ENCODE data around the gene USP2. TPM values are rescaled to one million over a fixed set of nuclear protein-coding genes. Genes with fewer than 3 reads are reported as not detected.

Gene USP2
- total RNA-seq, 1 donor from 2014 or later: 6.7 TPM

DNA sequence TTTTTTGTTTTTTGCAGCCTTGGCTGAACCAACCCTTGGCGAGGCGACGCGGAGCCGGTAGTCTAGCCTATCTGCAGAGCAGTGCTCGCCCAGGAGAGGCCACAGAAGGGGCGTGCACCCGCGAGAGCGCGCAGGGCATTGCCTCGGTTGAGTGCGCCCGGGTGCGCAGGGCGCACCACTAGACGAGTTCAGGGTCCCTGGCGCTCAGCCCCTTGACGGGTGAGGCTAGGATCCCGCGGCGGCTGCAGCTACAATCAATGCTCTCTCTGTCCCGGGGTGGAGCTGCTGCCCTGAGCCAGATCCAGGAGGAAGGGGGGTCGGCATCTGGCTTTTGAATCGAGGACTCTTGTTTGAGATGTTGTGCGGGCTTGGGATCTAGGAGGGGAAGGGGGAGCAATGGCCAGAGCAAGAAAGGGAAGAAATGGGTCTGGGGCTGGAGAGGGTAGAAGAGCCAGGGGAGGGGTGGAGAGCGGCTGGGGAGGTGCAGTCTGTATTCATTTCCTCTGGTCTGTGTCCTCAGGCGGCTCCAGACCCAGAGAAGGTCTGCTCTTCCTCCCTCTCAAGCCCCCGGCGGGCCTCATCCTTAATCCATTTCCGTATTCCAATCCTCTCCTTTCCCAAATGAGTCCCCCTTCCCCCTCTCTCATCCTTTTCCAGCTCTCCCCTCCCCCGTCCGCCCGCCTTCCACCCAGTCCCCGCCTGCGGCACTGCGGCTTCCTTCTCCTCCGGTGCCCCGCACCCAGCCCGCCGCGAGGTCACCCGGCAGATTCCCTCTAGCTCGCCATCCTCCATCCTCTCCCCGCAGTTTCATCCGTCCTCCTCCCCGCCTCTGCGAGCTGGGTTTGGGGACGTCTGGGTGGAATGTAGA, 40.7 kb upstream of the USP2 start:
- Histone ChIP-seq H3K4me2 (ENCODE audit: low read length) (peak overlapping the region; percentile 99), H3K36me3 (ENCODE audit: insufficient read depth, low read length) (peaks cover 8% of the 10 kb centered on the region), H3K9ac (ENCODE audit: low read length) (peak overlapping the region; percentile 89), H3K9me3 (ENCODE audit: insufficient read depth, low read depth, low read length) (peaks cover 14% of the 10 kb centered on the region), H3K4me3 (ENCODE audit: insufficient read depth, low read depth, low read length) (peak overlapping the region; percentile 86), H4K20me1 (ENCODE audit: insufficient read depth, low read length) (peaks cover 30% of the 10 kb centered on the region), H3K4me1 (ENCODE audit: insufficient read depth, low read length) (peaks cover 39% of the 10 kb centered on the region), H3K27ac (ENCODE audit: low read depth, low read length) (peak overlapping the region; percentile 52), H2AFZ (ENCODE audit: low read depth, low read length) (peak overlapping the region; percentile 83), H3K79me2 (ENCODE audit: insufficient read depth, low read length) (peaks cover 43% of the 10 kb centered on the region), H3K27me3 (ENCODE audit: insufficient read depth, low read length) (no peaks in the 10 kb centered on the region)
- Mint-ChIP-seq H3K4me3 (ENCODE audit: unreplicated experiment) (peak overlapping the region; percentile 90), H3K27ac (ENCODE audit: unreplicated experiment) (peak overlapping the region; percentile 29), H3K9me3 (ENCODE audit: unreplicated experiment) (no peaks in the 10 kb centered on the region), H3K27me3 (ENCODE audit: low read depth, unreplicated experiment) (peaks cover 11% of the 10 kb centered on the region), H3K36me3 (ENCODE audit: low read depth, unreplicated experiment) (peaks cover 21% of the 10 kb centered on the region), H3K4me1 (ENCODE audit: low read depth, unreplicated experiment) (peaks cover 12% of the 10 kb centered on the region)
- no peak for DNase-seq (ENCODE audit: low read depth)
- TF ChIP-seq, protein P1, sequence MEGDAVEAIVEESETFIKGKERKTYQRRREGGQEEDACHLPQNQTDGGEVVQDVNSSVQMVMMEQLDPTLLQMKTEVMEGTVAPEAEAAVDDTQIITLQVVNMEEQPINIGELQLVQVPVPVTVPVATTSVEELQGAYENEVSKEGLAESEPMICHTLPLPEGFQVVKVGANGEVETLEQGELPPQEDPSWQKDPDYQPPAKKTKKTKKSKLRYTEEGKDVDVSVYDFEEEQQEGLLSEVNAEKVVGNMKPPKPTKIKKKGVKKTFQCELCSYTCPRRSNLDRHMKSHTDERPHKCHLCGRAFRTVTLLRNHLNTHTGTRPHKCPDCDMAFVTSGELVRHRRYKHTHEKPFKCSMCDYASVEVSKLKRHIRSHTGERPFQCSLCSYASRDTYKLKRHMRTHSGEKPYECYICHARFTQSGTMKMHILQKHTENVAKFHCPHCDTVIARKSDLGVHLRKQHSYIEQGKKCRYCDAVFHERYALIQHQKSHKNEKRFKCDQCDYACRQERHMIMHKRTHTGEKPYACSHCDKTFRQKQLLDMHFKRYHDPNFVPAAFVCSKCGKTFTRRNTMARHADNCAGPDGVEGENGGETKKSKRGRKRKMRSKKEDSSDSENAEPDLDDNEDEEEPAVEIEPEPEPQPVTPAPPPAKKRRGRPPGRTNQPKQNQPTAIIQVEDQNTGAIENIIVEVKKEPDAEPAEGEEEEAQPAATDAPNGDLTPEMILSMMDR (IDR thresholded peaks at IDR 0.05; ENCODE audit: insufficient read depth, low read depth, low read length): no peak
- no peak for TF ChIP-seq EZH2 (IDR thresholded peaks at IDR 0.05; ENCODE audit: insufficient read depth, low read length)
- FAIRE-seq: no peak

DNA sequence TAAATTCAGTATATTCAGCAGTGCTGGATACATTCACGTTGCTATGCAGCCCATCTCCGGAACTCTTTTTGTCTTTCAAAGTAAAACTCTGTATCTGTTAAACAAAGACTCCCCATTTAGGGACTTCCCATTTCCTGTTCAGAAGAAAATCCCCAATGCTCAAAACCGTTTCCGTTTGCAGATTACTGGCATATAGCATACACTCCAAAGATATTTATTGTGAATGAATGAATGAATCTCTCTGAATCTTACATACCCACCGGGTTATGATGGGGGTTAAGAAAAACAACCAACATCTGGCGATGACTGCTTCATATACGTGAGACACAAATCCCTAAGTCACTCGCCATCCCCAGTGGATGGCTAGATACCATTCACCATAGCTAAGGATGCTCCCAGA, 39.9 kb upstream of the USP2 start:
- no peak for DNase-seq (ENCODE audit: low read depth)
- FAIRE-seq: peak; percentile 20
- H3K27ac Mint-ChIP-seq (ENCODE audit: unreplicated experiment): no peak overlapping the region

More for the DNA sequence above, 39.9 kb upstream of the USP2 start:
- peaks cover 16% of the 10 kb centered on the region for H3K4me1 Mint-ChIP-seq (ENCODE audit: low read depth, unreplicated experiment)
- peaks cover 11% of the 10 kb centered on the region for H3K27me3 Mint-ChIP-seq (ENCODE audit: low read depth, unreplicated experiment)
- peaks cover 8% of the 10 kb centered on the region for H3K36me3 ChIP-seq (ENCODE audit: insufficient read depth, low read length)
- H3K4me1 ChIP-seq (ENCODE audit: insufficient read depth, low read length): peaks cover 45% of the 10 kb centered on the region
- H3K4me3 ChIP-seq (ENCODE audit: insufficient read depth, low read depth, low read length): peak overlapping the region; percentile 86
- H3K9me3 Mint-ChIP-seq (ENCODE audit: unreplicated experiment): no peaks in the 10 kb centered on the region
- H3K9me3 ChIP-seq (ENCODE audit: insufficient read depth, low read depth, low read length): peaks cover 13% of the 10 kb centered on the region
- TF ChIP-seq, protein P1 (IDR thresholded peaks at IDR 0.05; ENCODE audit: insufficient read depth, low read depth, low read length): no peak
- TF ChIP-seq EZH2 (IDR thresholded peaks at IDR 0.05; ENCODE audit: insufficient read depth, low read length): no peak
- H3K27ac ChIP-seq (ENCODE audit: low read depth, low read length): no peak overlapping the region
- H3K4me3 Mint-ChIP-seq (ENCODE audit: unreplicated experiment): peak overlapping the region; percentile 90
- H3K4me2 ChIP-seq (ENCODE audit: low read length): peak overlapping the region; percentile 99
- H3K79me2 ChIP-seq (ENCODE audit: insufficient read depth, low read length): peaks cover 43% of the 10 kb centered on the region
- H3K27me3 ChIP-seq (ENCODE audit: insufficient read depth, low read length): no peaks in the 10 kb centered on the region
- peaks cover 30% of the 10 kb centered on the region for H4K20me1 ChIP-seq (ENCODE audit: insufficient read depth, low read length)
- no peak overlapping the region for H2AFZ ChIP-seq (ENCODE audit: low read depth, low read length)
- peaks cover 21% of the 10 kb centered on the region for H3K36me3 Mint-ChIP-seq (ENCODE audit: low read depth, unreplicated experiment)
- H3K9ac ChIP-seq (ENCODE audit: low read length): peak overlapping the region; percentile 89
